ENCODE measurements around the gene ZSWIM5.
A peak's percentile ranks its signal among the peaks of the same experiment; 100 is the strongest.
"Not testable (repeated sequence)": the region's sequence is repeated elsewhere in the genome, so short reads cannot be mapped to it uniquely, and the experiment has no call there.

ZSWIM5 gene

GRCh38 chr1:45146833-45147232, 59.6 kb downstream of the ZSWIM5 start:
- H3K4me1 Mint-ChIP-seq (ENCODE audit: low read depth): no peaks in the 10 kb centered on the region
- H3K4me3 Mint-ChIP-seq: no peak overlapping the region
- no peak overlapping the region for H3K27ac Mint-ChIP-seq
- peaks cover 3% of the 10 kb centered on the region for H3K27me3 Mint-ChIP-seq (ENCODE audit: low read depth)
- H3K9me3 Mint-ChIP-seq: no peaks in the 10 kb centered on the region
- DNase-seq (ENCODE audit: low spot score): no peak
- no peaks in the 10 kb centered on the region for H3K36me3 Mint-ChIP-seq (ENCODE audit: low read depth)

GRCh38 chr1:45141247-45142003, 65.0 kb downstream of the ZSWIM5 start:
- no peaks in the 10 kb centered on the region for H3K4me1 Mint-ChIP-seq (ENCODE audit: low read depth)
- H3K27me3 Mint-ChIP-seq (ENCODE audit: low read depth): peaks cover 3% of the 10 kb centered on the region
- no peak for DNase-seq (ENCODE audit: low spot score)
- H3K27ac Mint-ChIP-seq: no peak overlapping the region
- no peaks in the 10 kb centered on the region for H3K9me3 Mint-ChIP-seq
- no peaks in the 10 kb centered on the region for H3K36me3 Mint-ChIP-seq (ENCODE audit: low read depth)
- no peak overlapping the region for H3K4me3 Mint-ChIP-seq

- no peak overlapping the region for H3K27ac Mint-ChIP-seq
- H3K4me3 Mint-ChIP-seq: no peak overlapping the region
- no peaks in the 10 kb centered on the region for H3K36me3 Mint-ChIP-seq (ENCODE audit: low read depth)
- DNase-seq (ENCODE audit: low spot score): no peak
- H3K4me1 Mint-ChIP-seq (ENCODE audit: low read depth): no peaks in the 10 kb centered on the region
- H3K27me3 Mint-ChIP-seq (ENCODE audit: low read depth): no peaks in the 10 kb centered on the region
- H3K9me3 Mint-ChIP-seq: no peaks in the 10 kb centered on the region
Measured at GRCh38 chr1:45136984-45137383, 69.4 kb downstream of the ZSWIM5 start.

GRCh38 chr1:45135316-45135715, 71.1 kb downstream of the ZSWIM5 start:
- Mint-ChIP-seq H3K27me3 (ENCODE audit: low read depth) (no peaks in the 10 kb centered on the region), H3K4me1 (ENCODE audit: low read depth) (no peaks in the 10 kb centered on the region), H3K9me3 (no peaks in the 10 kb centered on the region), H3K36me3 (ENCODE audit: low read depth) (no peaks in the 10 kb centered on the region), H3K4me3 (no peak overlapping the region), H3K27ac (no peak overlapping the region)
- no peak for DNase-seq (ENCODE audit: low spot score)

GRCh38 chr1:45134461-45134873, 71.9 kb downstream of the ZSWIM5 start:
- Mint-ChIP-seq H3K9me3 (no peaks in the 10 kb centered on the region), H3K4me3 (no peak overlapping the region), H3K36me3 (ENCODE audit: low read depth) (no peaks in the 10 kb centered on the region), H3K27ac (no peak overlapping the region), H3K27me3 (ENCODE audit: low read depth) (no peaks in the 10 kb centered on the region), H3K4me1 (ENCODE audit: low read depth) (no peaks in the 10 kb centered on the region)
- no peak for DNase-seq (ENCODE audit: low spot score)

- DNase-seq (ENCODE audit: low spot score); H3K4me1 Mint-ChIP-seq (ENCODE audit: low read depth); H3K36me3 Mint-ChIP-seq (ENCODE audit: low read depth); H3K27ac Mint-ChIP-seq; H3K4me3 Mint-ChIP-seq; H3K9me3 Mint-ChIP-seq; H3K27me3 Mint-ChIP-seq (ENCODE audit: low read depth): not testable (repeated sequence)
Measured at GRCh38 chr1:45132719-45133118, 73.7 kb downstream of the ZSWIM5 start.

GRCh38 chr1:45123358-45123757, 83.0 kb downstream of the ZSWIM5 start:
- H3K4me3 Mint-ChIP-seq: no peak overlapping the region
- no peaks in the 10 kb centered on the region for H3K9me3 Mint-ChIP-seq
- H3K36me3 Mint-ChIP-seq (ENCODE audit: low read depth): no peaks in the 10 kb centered on the region
- peaks cover 7% of the 10 kb centered on the region for H3K27me3 Mint-ChIP-seq (ENCODE audit: low read depth)
- no peaks in the 10 kb centered on the region for H3K4me1 Mint-ChIP-seq (ENCODE audit: low read depth)
- H3K27ac Mint-ChIP-seq: no peak overlapping the region
- DNase-seq (ENCODE audit: low spot score): no peak

- Mint-ChIP-seq H3K27ac (no peak overlapping the region), H3K4me1 (ENCODE audit: low read depth) (peaks cover under 1% of the 10 kb centered on the region)
- DNase-seq (ENCODE audit: low spot score): no peak
Measured at GRCh38 chr1:45122724-45123123, 83.7 kb downstream of the ZSWIM5 start.

GRCh38 chr1:45117766-45118165, 88.6 kb downstream of the ZSWIM5 start:
- no peaks in the 10 kb centered on the region for H3K36me3 Mint-ChIP-seq (ENCODE audit: low read depth)
- H3K4me1 Mint-ChIP-seq (ENCODE audit: low read depth): peaks cover 14% of the 10 kb centered on the region
- DNase-seq (ENCODE audit: low spot score): no peak
- H3K4me3 Mint-ChIP-seq: no peak overlapping the region
- H3K27ac Mint-ChIP-seq: no peak overlapping the region
- H3K27me3 Mint-ChIP-seq (ENCODE audit: low read depth): peaks cover 15% of the 10 kb centered on the region
- H3K9me3 Mint-ChIP-seq: no peaks in the 10 kb centered on the region

More at GRCh38 chr1:45122724-45123123, 83.7 kb downstream of the ZSWIM5 start:
- Mint-ChIP-seq H3K27me3 (ENCODE audit: low read depth) (peaks cover 8% of the 10 kb centered on the region), H3K4me3 (no peak overlapping the region), H3K36me3 (ENCODE audit: low read depth) (no peaks in the 10 kb centered on the region), H3K9me3 (no peaks in the 10 kb centered on the region)

GRCh38 chr1:45116820-45117219, 89.6 kb downstream of the ZSWIM5 start:
- H3K9me3 Mint-ChIP-seq: no peaks in the 10 kb centered on the region
- peaks cover 11% of the 10 kb centered on the region for H3K27me3 Mint-ChIP-seq (ENCODE audit: low read depth)
- H3K27ac Mint-ChIP-seq: no peak overlapping the region
- H3K4me1 Mint-ChIP-seq (ENCODE audit: low read depth): peaks cover 14% of the 10 kb centered on the region
- no peaks in the 10 kb centered on the region for H3K36me3 Mint-ChIP-seq (ENCODE audit: low read depth)
- H3K4me3 Mint-ChIP-seq: no peak overlapping the region
- no peak for DNase-seq (ENCODE audit: low spot score)

GRCh38 chr1:45116340-45116739, 90.1 kb downstream of the ZSWIM5 start:
- Mint-ChIP-seq H3K4me1 (ENCODE audit: low read depth) (peaks cover 14% of the 10 kb centered on the region), H3K36me3 (ENCODE audit: low read depth) (no peaks in the 10 kb centered on the region), H3K27ac (peak overlapping the region; percentile 7), H3K4me3 (peak overlapping the region; percentile 44), H3K9me3 (no peaks in the 10 kb centered on the region), H3K27me3 (ENCODE audit: low read depth) (peaks cover 11% of the 10 kb centered on the region)
- no peak for DNase-seq (ENCODE audit: low spot score)

GRCh38 chr1:45115198-45115597, 91.2 kb downstream of the ZSWIM5 start:
- peaks cover 14% of the 10 kb centered on the region for H3K4me1 Mint-ChIP-seq (ENCODE audit: low read depth)
- not testable (repeated sequence) for H3K27ac Mint-ChIP-seq; DNase-seq (ENCODE audit: low spot score); H3K9me3 Mint-ChIP-seq; H3K36me3 Mint-ChIP-seq (ENCODE audit: low read depth); H3K4me3 Mint-ChIP-seq
- peaks cover 16% of the 10 kb centered on the region for H3K27me3 Mint-ChIP-seq (ENCODE audit: low read depth)

GRCh38 chr1:45112661-45113060, 93.7 kb downstream of the ZSWIM5 start:
- Mint-ChIP-seq H3K4me3 (no peak overlapping the region), H3K4me1 (ENCODE audit: low read depth) (peaks cover 13% of the 10 kb centered on the region)

GRCh38 chr1:45111239-45111638, 95.2 kb downstream of the ZSWIM5 start:
- peaks cover 13% of the 10 kb centered on the region for H3K27me3 Mint-ChIP-seq (ENCODE audit: low read depth)
- DNase-seq (ENCODE audit: low spot score): no peak
- H3K36me3 Mint-ChIP-seq (ENCODE audit: low read depth): no peaks in the 10 kb centered on the region
- peaks cover 3% of the 10 kb centered on the region for H3K9me3 Mint-ChIP-seq
- H3K4me1 Mint-ChIP-seq (ENCODE audit: low read depth): peaks cover 2% of the 10 kb centered on the region
- no peak overlapping the region for H3K4me3 Mint-ChIP-seq
- H3K27ac Mint-ChIP-seq: no peak overlapping the region

More at GRCh38 chr1:45112661-45113060, 93.7 kb downstream of the ZSWIM5 start:
- Mint-ChIP-seq H3K9me3 (peaks cover under 1% of the 10 kb centered on the region), H3K27ac (no peak overlapping the region), H3K27me3 (ENCODE audit: low read depth) (peaks cover 14% of the 10 kb centered on the region), H3K36me3 (ENCODE audit: low read depth) (no peaks in the 10 kb centered on the region)
- DNase-seq (ENCODE audit: low spot score): no peak

GRCh38 chr1:45107782-45108181, 98.6 kb downstream of the ZSWIM5 start:
- Mint-ChIP-seq H3K27me3 (ENCODE audit: low read depth) (peaks cover 5% of the 10 kb centered on the region), H3K27ac (no peak overlapping the region), H3K4me1 (ENCODE audit: low read depth) (no peaks in the 10 kb centered on the region), H3K36me3 (ENCODE audit: low read depth) (no peaks in the 10 kb centered on the region), H3K4me3 (no peak overlapping the region), H3K9me3 (peaks cover 3% of the 10 kb centered on the region)
- no peak for DNase-seq (ENCODE audit: low spot score)
